ENCODE results near the gene MTPN.

DNA sequence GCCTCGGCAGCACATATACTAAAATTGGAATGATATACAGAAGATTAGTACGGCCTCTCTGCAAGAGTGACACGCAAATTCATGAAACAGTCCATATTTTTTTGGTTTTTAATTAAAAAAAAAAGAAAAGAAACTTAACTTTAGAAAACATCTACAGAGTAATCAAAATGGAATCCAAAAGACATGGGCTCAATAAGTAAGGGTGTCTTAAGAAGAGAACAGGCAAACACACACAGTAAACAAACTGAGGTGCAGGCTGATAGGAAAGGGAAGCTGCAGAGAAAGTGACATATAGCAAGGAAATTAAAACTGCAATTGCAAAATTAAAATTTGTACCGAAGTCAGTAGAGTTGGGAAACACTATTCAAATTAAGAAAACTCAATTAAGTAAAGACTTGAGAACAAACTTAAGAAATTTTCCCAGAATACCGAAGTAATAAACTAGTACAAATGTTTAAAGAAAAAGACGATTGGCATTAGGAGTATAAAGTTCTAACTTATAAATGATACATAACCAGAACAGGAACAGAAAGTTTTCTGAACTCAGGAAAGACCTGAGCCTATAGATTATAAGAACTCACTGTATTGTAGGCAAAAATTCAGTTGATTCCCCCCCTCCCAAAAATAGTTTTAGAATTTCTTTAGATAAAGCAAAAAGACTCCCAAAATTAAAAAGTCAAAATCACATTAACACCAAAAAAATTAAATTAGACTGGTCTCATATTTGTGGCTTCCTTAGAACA, 16.3 kb downstream of the MTPN start:
- no peak for TF ChIP-seq HDGF (IDR thresholded peaks at IDR 0.05; ENCODE audit: borderline replicate concordance)
- TF ChIP-seq ARNT (IDR thresholded peaks at IDR 0.05), result no peak
- no peak for TF ChIP-seq FOXM1 (IDR thresholded peaks at IDR 0.05; ENCODE audit: borderline replicate concordance)
- no peak for TF ChIP-seq NFRKB (IDR thresholded peaks at IDR 0.05)
